PC-3 (cell line): ENCODE data around the gene MRPS34. TPM values are rescaled to one million over a fixed set of nuclear protein-coding genes. Genes with fewer than 3 reads are reported as not detected.

ENCODE experiments used
- ATAC-seq: fragments of 200-7000 bp; cut with Tn5 transposase; 2 replicates; pipeline ENCODE4 v1.9.1; 2020; ENCODE audit warnings: mild to moderate bottlenecking, moderate library complexity
- Bru-seq: library from RNA; stranded (reverse); fragments of 400-500 nt; gene quantifications from one replicate; lab custom pipeline; 2021; lab: Mats Ljungman, UMichigan
- BruChase-seq, 2 experiments: library from RNA; stranded (reverse); fragments of 400-500 nt; gene quantifications; one replicate each; lab custom pipeline; 2021; lab: Mats Ljungman, UMichigan
- BruUV-seq: library from RNA; stranded (reverse); fragments of 400-500 nt; replicated peaks from 2 replicates; lab custom pipeline; 2021; lab: Mats Ljungman, UMichigan
- CTCF ChIA-PET: fragments of 300-600 bp; sonication (Branson Sonifier 250); formaldehyde crosslinking; loops from one replicate; lab custom pipeline; 2022; ENCODE audit warnings: antibody characterized with exemption; lab: Charles Lee
- POLR2A ChIA-PET: fragments of 300-600 bp; sonication (Branson Sonifier 250); formaldehyde crosslinking; loops from one replicate; lab custom pipeline; 2022; ENCODE audit warnings: antibody characterized with exemption; ENCODE audit not compliant: unreplicated experiment; lab: Charles Lee
- DNase-seq: peaks from one replicate; pipeline ENCODE4 v3.0.0-alpha.2; 2015
- H2AFZ ChIP-seq: fragments of 300-600 bp; sonication (generic); 2 replicates; pipeline ENCODE4 v1.6.0; 2016; ENCODE audit warnings: antibody characterized with exemption, low read length
- H3F3A ChIP-seq: fragments of 300-600 bp; sonication (generic); one replicate; pipeline ENCODE4 v1.6.0; 2017; ENCODE audit warnings: antibody characterized with exemption, low read length, control low read depth, mild to moderate bottlenecking; ENCODE audit not compliant: unreplicated experiment
- H3K27ac ChIP-seq: fragments of 300-600 bp; sonication (generic); 2 replicates; pipeline ENCODE4 v1.5.1; 2016; ENCODE audit warnings: mild to moderate bottlenecking, low read length
- H3K27me3 ChIP-seq: fragments of 300-600 bp; sonication (generic); 2 replicates; pipeline ENCODE4 v1.6.1; 2016; ENCODE audit warnings: low read length, mixed read lengths
- H3K36me3 ChIP-seq: fragments of 300-600 bp; sonication (generic); 2 replicates; pipeline ENCODE4 v1.6.1; 2016; ENCODE audit warnings: low read depth, mixed run types, low read length, mixed read lengths
- H3K4me1 ChIP-seq: fragments of 300-600 bp; sonication (generic); 2 replicates; pipeline ENCODE4 v1.5.1; 2016; ENCODE audit warnings: low read length; ENCODE audit not compliant: insufficient read depth
- H3K4me2 ChIP-seq: fragments of 300-600 bp; sonication (generic); 2 replicates; pipeline ENCODE4 v1.6.0; 2016; ENCODE audit warnings: low read length
- H3K4me3 ChIP-seq: fragments of 300-600 bp; sonication (generic); 2 replicates; pipeline ENCODE4 v1.5.1; 2016; ENCODE audit warnings: mild to moderate bottlenecking, low read length, mixed read lengths
- H3K79me2 ChIP-seq: fragments of 300-600 bp; sonication (generic); 2 replicates; pipeline ENCODE4 v1.6.1; 2017; ENCODE audit warnings: low read length, mixed read lengths
- H3K9ac ChIP-seq: fragments of 300-600 bp; sonication (generic); 2 replicates; pipeline ENCODE4 v1.6.0; 2016; ENCODE audit warnings: mild to moderate bottlenecking, low read length
- H3K9me2 ChIP-seq: fragments of 300-600 bp; sonication (generic); replicated peaks from 2 replicates; pipeline ENCODE4 v1.6.1; 2016; ENCODE audit warnings: mixed run types, low read length, mixed read lengths
- H3K9me3 ChIP-seq: fragments of 300-600 bp; sonication (generic); 2 replicates; pipeline ENCODE4 v1.6.1; 2016; ENCODE audit warnings: low read length, mixed read lengths
- H4K20me1 ChIP-seq: fragments of 300-600 bp; sonication (generic); 2 replicates; pipeline ENCODE4 v1.6.1; 2016; ENCODE audit warnings: low read length, mixed read lengths
- CTCF ChIP-seq: fragments of 300-600 bp; sonication (generic); conservative IDR thresholded peaks from 2 replicates; pipeline ENCODE4 v1.5.1; 2017; ENCODE audit warnings: antibody characterized with exemption, low read depth, mild to moderate bottlenecking, low read length
- EZH2 ChIP-seq: fragments of 300-600 bp; sonication (generic); IDR thresholded peaks from one replicate; pipeline ENCODE4 v1.6.1; 2017; ENCODE audit warnings: antibody characterized with exemption, mild to moderate bottlenecking, low read length; ENCODE audit not compliant: unreplicated experiment
- EZH2phosphoT487 ChIP-seq: fragments of 300-600 bp; sonication (generic); IDR thresholded peaks from 2 replicates; pipeline ENCODE4 v1.6.1; 2018; ENCODE audit warnings: mild to moderate bottlenecking, antibody characterized with exemption, low read length, borderline replicate concordance
- intact Hi-C: fragments of 100-400 bp; cut with micrococcal nuclease; formaldehyde crosslinking; loops from 2 replicates; pipeline ENCODE4 v1.9.0; 2023
- long read RNA-seq: library from polyadenylated mRNA; unstranded; transcript quantifications from one replicate; pipeline ENCODE4 v2.0.0, GENCODE V29; 2021; ENCODE audit not compliant: unreplicated experiment
- total RNA-seq: library from RNA; depleted of rRNA; stranded (reverse); fragments of >200 nt; gene quantifications from 2 replicates; pipeline ENCODE4 v1.2.3, GENCODE V29; 2014; rRNA removed

The MRPS34 gene
- total RNA-seq (248 and 258 TPM in 2 replicates), Bru-seq, nascent RNA (percentile 89 among the genes with signal in this experiment), BruChase-seq, experiment 1, labeled RNA remaining after a 6-hour chase (percentile 97 among the genes with signal in this experiment), BruChase-seq, experiment 2, labeled RNA remaining after a 2-hour chase (percentile 92 among the genes with signal in this experiment)
- long read RNA-seq, transcript MRPS34-202 (3 exons, 1,024 nt) = major isoform, 135 of 148 reads
- long read RNA-seq, transcript MRPS34-201 (3 exons, 1,040 nt) = minor isoform, 7 of 148 reads
- long read RNA-seq, partial matches to known transcripts = 1 of 148 reads
- long read RNA-seq, other reads (novel, unspliced or antisense) = 5 of 148 reads

GRCh38 chr16:1772908-1773702 is at the start of gene MRPS34:
MRPS34 (minus strand) TSS chr16:1773134; CDS start chr16:1773119, 15 bp downstream.
- Histone ChIP-seq H3K9me2 (no peaks in the 10 kb centered on the region), H3K36me3 (no peaks in the 10 kb centered on the region), H3K27ac (peak within 1 kb of the TSS; percentile 65), H3K4me1 (peaks cover 12% of the 10 kb centered on the region; the same call in 1 of the 2 replicates), H2AFZ (peak within 1 kb of the TSS; percentile 64; the same call in 1 of the 2 replicates), H3K9ac (peak within 1 kb of the TSS; percentile 93), H3K4me3 (peak within 1 kb of the TSS; percentile 86), H3K79me2 (peaks cover 34% of the 10 kb centered on the region), H3K27me3 (no peaks in the 10 kb centered on the region), H3K9me3 (no peaks in the 10 kb centered on the region), H4K20me1 (peaks cover 3% of the 10 kb centered on the region; the same call in 1 of the 2 replicates), H3K4me2 (peak within 1 kb of the TSS; percentile 100), H3F3A (no peaks in the 10 kb centered on the region)
- intact Hi-C loops = loop anchor here (5.0 kb wide), 1 partner anchor 96 kb away; the partner anchor contains the start of gene JPT2
- ChIA-PET CTCF (no interaction called here), POLR2A (interaction anchor here (0.6 to 1.2 kb wide), 2 partner anchors 9 to 212 kb away, joined by 3 to 14 read pairs; partner anchors contain the start of genes NUBP2 and SPSB3)
- ATAC-seq (peak; percentile 44), DNase-seq (peak; percentile 75)
- TF ChIP-seq EZH2phosphoT487 (no peak), CTCF (peak; percentile 63)
- BruUV-seq = no TSS peak

GRCh38 chr16:1821861-1822611 is 49.1 kb upstream of the MRPS34 start:
- Histone ChIP-seq H3K4me1 (peaks cover 5% of the 10 kb centered on the region; the same call in 1 of the 2 replicates), H2AFZ (no peak overlapping the region), H4K20me1 (no peaks in the 10 kb centered on the region), H3F3A (no peaks in the 10 kb centered on the region), H3K79me2 (peaks cover 15% of the 10 kb centered on the region), H3K9me3 (no peaks in the 10 kb centered on the region), H3K27me3 (no peaks in the 10 kb centered on the region), H3K36me3 (no peaks in the 10 kb centered on the region), H3K9me2 (no peaks in the 10 kb centered on the region), H3K9ac (no peak overlapping the region), H3K4me2 (peak overlapping the region; percentile 19; the same call in 1 of the 2 replicates), H3K27ac (no peak overlapping the region), H3K4me3 (no peak overlapping the region)
- ATAC-seq = no peak
- intact Hi-C loops = no loop called here
- CTCF ChIA-PET = no interaction called here
- peak; percentile 22 for DNase-seq
- POLR2A ChIA-PET = no interaction called here
- no TSS peak for BruUV-seq
- TF ChIP-seq EZH2 = no peak
- TF ChIP-seq CTCF = no peak
- no peak for TF ChIP-seq EZH2phosphoT487
